GM18502 (cell line): ENCODE data around the gene ALDOB.

Experiments used
- ATAC-seq: cut with Tn5 transposase; IDR thresholded peaks from one replicate; pipeline ENCODE4 v1.9.1; 2021; ENCODE audit warnings: mild to moderate bottlenecking; ENCODE audit not compliant: unreplicated experiment, poor library complexity

ALDOB gene

GRCh38 chr9:101435601-101436079 is at the start of gene ALDOB:
Gene ALDOB, minus strand, starts transcription at chr9:101435774. Its CDS starts 4,887 bp downstream, at chr9:101430887.
- ATAC-seq, result no peak

- no peak for ATAC-seq
Measured at GRCh38 chr9:101484046-101484445, 48.5 kb upstream of the ALDOB start.

GRCh38 chr9:101481261-101481660 is 45.7 kb upstream of the ALDOB start:
- no peak for ATAC-seq

- no peak for ATAC-seq
Measured at GRCh38 chr9:101480386-101480785, 44.8 kb upstream of the ALDOB start.

GRCh38 chr9:101479338-101480030 is 43.9 kb upstream of the ALDOB start:
- no peak for ATAC-seq

- no peak for ATAC-seq
Measured at GRCh38 chr9:101478906-101479305, 43.3 kb upstream of the ALDOB start.

GRCh38 chr9:101478444-101478843 is 42.9 kb upstream of the ALDOB start:
- ATAC-seq, result no peak

- ATAC-seq, result no peak
Measured at GRCh38 chr9:101477736-101478135, 42.2 kb upstream of the ALDOB start.

- ATAC-seq, result no peak
Measured at GRCh38 chr9:101477214-101477613, 41.6 kb upstream of the ALDOB start.

GRCh38 chr9:101476576-101477208 is 41.1 kb upstream of the ALDOB start:
- no peak for ATAC-seq

- ATAC-seq, result no peak
Measured at GRCh38 chr9:101472891-101473290, 37.3 kb upstream of the ALDOB start.

GRCh38 chr9:101470929-101471328 is 35.4 kb upstream of the ALDOB start:
- ATAC-seq, result no peak

GRCh38 chr9:101470021-101470420 is 34.4 kb upstream of the ALDOB start:
- no peak for ATAC-seq

- no peak for ATAC-seq
Measured at GRCh38 chr9:101469026-101469425, 33.5 kb upstream of the ALDOB start.

- ATAC-seq, result no peak
Measured at GRCh38 chr9:101468116-101468515, 32.5 kb upstream of the ALDOB start.

- no peak for ATAC-seq
Measured at GRCh38 chr9:101467690-101468089, 32.1 kb upstream of the ALDOB start.

- no peak for ATAC-seq
Measured at GRCh38 chr9:101466863-101467262, 31.3 kb upstream of the ALDOB start.

- ATAC-seq, result no peak
Measured at GRCh38 chr9:101465326-101465915, 29.8 kb upstream of the ALDOB start.

- ATAC-seq, result no peak
Measured at GRCh38 chr9:101463397-101463796, 27.8 kb upstream of the ALDOB start.

- ATAC-seq, result no peak
Measured at GRCh38 chr9:101462558-101462957, 27.0 kb upstream of the ALDOB start.

GRCh38 chr9:101460965-101461364 is 25.4 kb upstream of the ALDOB start:
- ATAC-seq, result no peak
